ENCODE data around the gene PPIH. TPM values are rescaled to one million over a fixed set of nuclear protein-coding genes. Genes with fewer than 3 reads are reported as not detected.

The PPIH gene
- total and polyA plus RNA-seq, 2 donors from 2014 or later: 25.6 to 40.7 TPM

DNA sequence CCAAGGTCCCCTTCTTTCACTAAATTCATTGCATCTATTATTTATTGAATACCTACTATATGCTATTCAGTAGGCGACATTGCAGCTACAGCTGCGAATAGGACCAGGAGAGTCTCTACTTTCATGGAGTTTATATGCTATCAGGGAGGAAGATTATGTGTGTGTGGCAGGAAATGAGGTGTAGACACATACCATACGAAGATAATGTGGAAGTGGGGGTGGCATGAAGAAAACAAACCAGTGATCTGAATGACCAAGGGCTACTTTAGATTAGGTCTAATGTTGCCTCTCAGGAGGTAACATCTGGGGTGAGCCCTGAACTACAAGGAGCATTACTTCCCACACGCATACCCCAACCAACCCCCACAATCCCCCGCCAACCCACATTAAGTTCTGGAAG lies 1.0 kb upstream of the PPIH start:
- intact Hi-C loops (cut with DNase I): no loop called here
- TF ChIP-seq, protein P1, sequence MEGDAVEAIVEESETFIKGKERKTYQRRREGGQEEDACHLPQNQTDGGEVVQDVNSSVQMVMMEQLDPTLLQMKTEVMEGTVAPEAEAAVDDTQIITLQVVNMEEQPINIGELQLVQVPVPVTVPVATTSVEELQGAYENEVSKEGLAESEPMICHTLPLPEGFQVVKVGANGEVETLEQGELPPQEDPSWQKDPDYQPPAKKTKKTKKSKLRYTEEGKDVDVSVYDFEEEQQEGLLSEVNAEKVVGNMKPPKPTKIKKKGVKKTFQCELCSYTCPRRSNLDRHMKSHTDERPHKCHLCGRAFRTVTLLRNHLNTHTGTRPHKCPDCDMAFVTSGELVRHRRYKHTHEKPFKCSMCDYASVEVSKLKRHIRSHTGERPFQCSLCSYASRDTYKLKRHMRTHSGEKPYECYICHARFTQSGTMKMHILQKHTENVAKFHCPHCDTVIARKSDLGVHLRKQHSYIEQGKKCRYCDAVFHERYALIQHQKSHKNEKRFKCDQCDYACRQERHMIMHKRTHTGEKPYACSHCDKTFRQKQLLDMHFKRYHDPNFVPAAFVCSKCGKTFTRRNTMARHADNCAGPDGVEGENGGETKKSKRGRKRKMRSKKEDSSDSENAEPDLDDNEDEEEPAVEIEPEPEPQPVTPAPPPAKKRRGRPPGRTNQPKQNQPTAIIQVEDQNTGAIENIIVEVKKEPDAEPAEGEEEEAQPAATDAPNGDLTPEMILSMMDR (IDR thresholded peaks at IDR 0.05; ENCODE audit: borderline replicate concordance, extremely low read depth, insufficient read depth): no peak
- H3K4me1 ChIP-seq (ENCODE audit: control insufficient read depth in 2 of 3, insufficient read depth in 2 of 3, low read depth in 1 of 3, low read length in 3 of 3): peaks cover 0 to 7% (median 5%) of the 10 kb centered on the region in 3 donors
- no peak overlapping the region for H3K27ac ChIP-seq (ENCODE audit: low read depth in 2 of 2, low read length in 2 of 2)
- H3K4me3 ChIP-seq (ENCODE audit: low read length in 3 of 3): peak overlapping the region in 1 of 3 donors; percentile 99
- H3K36me3 ChIP-seq (ENCODE audit: control insufficient read depth in 2 of 3, insufficient read depth in 3 of 3, low read length in 3 of 3): peaks cover 0 to 3% (median 0%) of the 10 kb centered on the region in 3 donors
- no peaks in the 10 kb centered on the region for H3K9me3 ChIP-seq (ENCODE audit: control insufficient read depth in 2 of 3, insufficient read depth in 1 of 3, low read length in 3 of 3)
- DNase-seq (no peak), FAIRE-seq (no peak)
- H3K9ac ChIP-seq (ENCODE audit: low read length in 3 of 3): peak overlapping the region in 1 of 3 donors; percentile 84
- H3K27me3 ChIP-seq (ENCODE audit: control insufficient read depth, insufficient read depth, low read length): no peaks in the 10 kb centered on the region

DNA sequence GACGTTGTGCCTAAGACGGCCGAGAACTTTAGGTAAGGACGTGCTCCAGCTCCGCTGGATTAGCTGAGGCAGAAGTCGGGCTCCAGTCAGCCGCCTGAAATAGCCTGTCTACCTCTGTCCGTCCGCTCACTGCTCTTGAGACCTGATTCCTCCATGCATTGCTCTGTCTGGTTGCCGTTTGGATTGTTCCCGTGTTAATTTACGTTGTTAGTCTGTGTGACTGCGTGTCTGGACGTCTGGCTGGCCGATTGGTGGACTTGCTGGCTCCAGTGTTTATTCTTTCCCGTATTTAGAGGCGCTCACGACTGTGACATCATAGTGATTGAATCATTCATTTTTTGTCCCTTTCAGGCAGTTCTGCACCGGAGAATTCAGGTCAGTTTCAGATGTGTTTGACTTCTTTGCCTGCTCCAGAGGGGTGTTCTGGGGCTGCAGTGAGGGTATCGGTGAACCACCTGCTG lies 684 bp downstream of the PPIH start:
- intact Hi-C loops (cut with DNase I): no loop called here

DNA sequence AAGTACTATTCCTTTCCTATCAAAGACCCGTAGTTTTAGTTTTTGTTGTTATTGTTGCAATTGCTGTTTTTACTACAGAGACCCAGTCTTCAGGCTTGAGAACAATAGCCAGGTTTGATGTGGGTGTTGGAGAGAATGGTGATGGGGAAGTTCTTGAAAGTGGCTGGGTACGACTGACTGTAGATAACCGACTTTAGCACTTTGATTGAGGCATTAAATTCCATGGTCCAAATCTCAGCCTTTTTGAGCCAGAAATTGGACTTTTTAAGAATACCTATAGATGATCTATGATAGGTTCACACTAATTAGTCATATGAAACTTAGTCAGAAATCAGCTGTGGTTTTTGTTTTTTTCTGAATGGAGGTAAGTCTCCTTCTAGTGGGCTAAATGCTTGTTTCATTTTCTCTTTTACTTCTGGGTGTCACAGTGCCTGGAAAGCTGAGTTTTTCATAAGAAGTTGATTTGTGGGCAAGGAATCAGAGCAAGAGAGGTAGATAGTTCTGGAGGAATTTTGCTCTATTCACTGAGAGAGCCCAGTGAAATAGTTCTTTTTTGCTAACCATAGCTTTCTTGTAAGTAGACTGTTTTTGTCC lies 2.8 kb downstream of the PPIH start:
- H3K27me3 ChIP-seq (ENCODE audit: control insufficient read depth, insufficient read depth, low read length): no peaks in the 10 kb centered on the region
- H3K36me3 ChIP-seq (ENCODE audit: control insufficient read depth in 2 of 3, insufficient read depth in 3 of 3, low read length in 3 of 3): peaks cover 0 to 15% (median 13%) of the 10 kb centered on the region in 3 donors
- intact Hi-C loops (cut with DNase I): no loop called here
- FAIRE-seq (no peak), DNase-seq (no peak)
- TF ChIP-seq, protein P1 (IDR thresholded peaks at IDR 0.05; ENCODE audit: borderline replicate concordance, extremely low read depth, insufficient read depth): no peak
- H3K4me1 ChIP-seq (ENCODE audit: control insufficient read depth in 2 of 3, insufficient read depth in 2 of 3, low read depth in 1 of 3, low read length in 3 of 3): peaks cover 0 to 7% (median 5%) of the 10 kb centered on the region in 3 donors
- H3K4me3 ChIP-seq (ENCODE audit: low read length in 3 of 3): no peak overlapping the region
- H3K27ac ChIP-seq (ENCODE audit: low read depth in 2 of 2, low read length in 2 of 2): no peak overlapping the region
- no peaks in the 10 kb centered on the region for H3K9me3 ChIP-seq (ENCODE audit: control insufficient read depth in 2 of 3, insufficient read depth in 1 of 3, low read length in 3 of 3)
- no peak overlapping the region for H3K9ac ChIP-seq (ENCODE audit: low read length in 3 of 3)

More for the DNA sequence above, 684 bp downstream of the PPIH start:
- H3K27me3 ChIP-seq (ENCODE audit: control insufficient read depth, insufficient read depth, low read length): no peaks in the 10 kb centered on the region
- no peaks in the 10 kb centered on the region for H3K9me3 ChIP-seq (ENCODE audit: control insufficient read depth in 2 of 3, insufficient read depth in 1 of 3, low read length in 3 of 3)
- DNase-seq: peak in 1 of 5 donors; percentile 3
- no peak for FAIRE-seq
- no peak overlapping the region for H3K27ac ChIP-seq (ENCODE audit: low read depth in 2 of 2, low read length in 2 of 2)
- H3K4me1 ChIP-seq (ENCODE audit: control insufficient read depth in 2 of 3, insufficient read depth in 2 of 3, low read depth in 1 of 3, low read length in 3 of 3): peaks cover 0 to 7% (median 5%) of the 10 kb centered on the region in 3 donors
- peaks cover 0 to 3% (median 0%) of the 10 kb centered on the region in 3 donors for H3K36me3 ChIP-seq (ENCODE audit: control insufficient read depth in 2 of 3, insufficient read depth in 3 of 3, low read length in 3 of 3)
- peak overlapping the region; percentile 48 to 97 (median 84) for H3K9ac ChIP-seq (ENCODE audit: low read length in 3 of 3)
- peak overlapping the region; percentile 77 to 99 (median 94) for H3K4me3 ChIP-seq (ENCODE audit: low read length in 3 of 3)
- TF ChIP-seq, protein P1 (IDR thresholded peaks at IDR 0.05; ENCODE audit: borderline replicate concordance, extremely low read depth, insufficient read depth): no peak
